Measurements from ENCODE around the gene SRGAP2B.
"Not testable (repeated sequence)": the region's sequence is repeated elsewhere in the genome, so short reads cannot be mapped to it uniquely, and the experiment has no call there.

The SRGAP2B gene

GRCh38 chr1:145041519-145041918 is 53.6 kb downstream of the SRGAP2B start:
- not testable (repeated sequence) for DNase-seq (ENCODE audit: low read depth)

GRCh38 chr1:145036019-145036418 is 59.1 kb downstream of the SRGAP2B start:
- DNase-seq (ENCODE audit: low read depth): not testable (repeated sequence)

GRCh38 chr1:145033523-145033922 is 61.6 kb downstream of the SRGAP2B start:
- not testable (repeated sequence) for DNase-seq (ENCODE audit: low read depth)

- DNase-seq (ENCODE audit: low read depth): not testable (repeated sequence)
Observed at GRCh38 chr1:145027251-145027650, 67.9 kb downstream of the SRGAP2B start.

GRCh38 chr1:145025286-145025685 is 69.8 kb downstream of the SRGAP2B start:
- not testable (repeated sequence) for DNase-seq (ENCODE audit: low read depth)

- not testable (repeated sequence) for DNase-seq (ENCODE audit: low read depth)
Observed at GRCh38 chr1:145022259-145022658, 72.9 kb downstream of the SRGAP2B start.

GRCh38 chr1:145021749-145022148 is 73.4 kb downstream of the SRGAP2B start:
- not testable (repeated sequence) for DNase-seq (ENCODE audit: low read depth)

- not testable (repeated sequence) for DNase-seq (ENCODE audit: low read depth)
Observed at GRCh38 chr1:145019709-145020108, 75.4 kb downstream of the SRGAP2B start.

GRCh38 chr1:145017725-145018124 is 77.4 kb downstream of the SRGAP2B start:
- DNase-seq (ENCODE audit: low read depth): not testable (repeated sequence)

GRCh38 chr1:145016492-145016862 is 78.7 kb downstream of the SRGAP2B start:
- DNase-seq (ENCODE audit: low read depth): not testable (repeated sequence)

GRCh38 chr1:145015744-145016491 is 79.2 kb downstream of the SRGAP2B start:
- DNase-seq (ENCODE audit: low read depth): not testable (repeated sequence)

GRCh38 chr1:145013353-145013752 is 81.8 kb downstream of the SRGAP2B start:
- not testable (repeated sequence) for DNase-seq (ENCODE audit: low read depth)

- not testable (repeated sequence) for DNase-seq (ENCODE audit: low read depth)
Observed at GRCh38 chr1:145011811-145012210, 83.3 kb downstream of the SRGAP2B start.

GRCh38 chr1:145010580-145010979 is 84.5 kb downstream of the SRGAP2B start:
- not testable (repeated sequence) for DNase-seq (ENCODE audit: low read depth)

- not testable (repeated sequence) for DNase-seq (ENCODE audit: low read depth)
Observed at GRCh38 chr1:145009928-145010327, 85.2 kb downstream of the SRGAP2B start.

GRCh38 chr1:145008388-145008787 is 86.7 kb downstream of the SRGAP2B start:
- DNase-seq (ENCODE audit: low read depth): not testable (repeated sequence)

GRCh38 chr1:145005142-145005541 is 90.0 kb downstream of the SRGAP2B start:
- DNase-seq (ENCODE audit: low read depth): not testable (repeated sequence)

GRCh38 chr1:145001381-145001780 is 93.7 kb downstream of the SRGAP2B start:
- not testable (repeated sequence) for DNase-seq (ENCODE audit: low read depth)

- not testable (repeated sequence) for DNase-seq (ENCODE audit: low read depth)
Observed at GRCh38 chr1:145000743-145001326, 94.3 kb downstream of the SRGAP2B start.

- DNase-seq (ENCODE audit: low read depth): not testable (repeated sequence)
Observed at GRCh38 chr1:145000074-145000742, 94.9 kb downstream of the SRGAP2B start.

- DNase-seq (ENCODE audit: low read depth): not testable (repeated sequence)
Observed at GRCh38 chr1:144998981-144999273, 96.2 kb downstream of the SRGAP2B start.

- not testable (repeated sequence) for DNase-seq (ENCODE audit: low read depth)
Observed at GRCh38 chr1:144998134-144998980, 96.8 kb downstream of the SRGAP2B start.
